CD4-positive, alpha-beta T cell (primary cell): Measurements from ENCODE around the gene NKX2-2. TPM values are rescaled to one million over a fixed set of nuclear protein-coding genes. Genes with fewer than 3 reads are reported as not detected.

Experiments used
- ATAC-seq: fragments of 200-7000 bp; cut with Tn5 transposase; one replicate; pipeline ENCODE4 v1.10.0; 2022; ENCODE audit warnings: mild to moderate bottlenecking; ENCODE audit not compliant: poor library complexity
- CTCF ChIA-PET: fragments of 350-600 bp; sonication (Branson Sonifier 250); formaldehyde crosslinking; loops from one replicate; lab custom pipeline; 2021; ENCODE audit warnings: antibody characterized with exemption, inconsistent platforms; lab: Charles Lee
- POLR2A ChIA-PET: fragments of 350-600 bp; sonication (Branson Sonifier 250); formaldehyde crosslinking; loops from one replicate; lab custom pipeline; 2021; ENCODE audit warnings: antibody characterized with exemption, inconsistent platforms; lab: Charles Lee
- DNase-seq, 14 experiments: peaks; one replicate each; pipeline ENCODE4 v3.0.0-alpha.2; 2013 to 2020; ENCODE audit warnings: mixed read lengths in 2 of 14
- H3K27ac ChIP-seq, 2 donors: one replicate each; pipeline versions ENCODE4 v1.5.1 to v1.7.0; 2013; ENCODE audit warnings: low read length in 2 of 2, low read depth in 1 of 2, mild to moderate bottlenecking in 1 of 2
- H3K27me3 ChIP-seq, 2 experiments: 1 replicate in 1 of 2; 2 replicates in 1 of 2; pipeline versions ENCODE4 v1.6.1 to v1.7.0; 2013; ENCODE audit warnings: low read length in 2 of 2, control low read depth in 1 of 2, mild to moderate bottlenecking in 1 of 2, moderate library complexity in 1 of 2; ENCODE audit not compliant: insufficient read depth in 2 of 2, control insufficient read depth in 1 of 2
- H3K36me3 ChIP-seq: one replicate; pipeline ENCODE4 v1.6.1; 2013; ENCODE audit warnings: low read length, control low read depth; ENCODE audit not compliant: insufficient read depth
- H3K4me1 ChIP-seq: one replicate; pipeline ENCODE4 v1.6.1; 2013; ENCODE audit warnings: low read length, control low read depth; ENCODE audit not compliant: insufficient read depth
- H3K4me3 ChIP-seq: one replicate; pipeline ENCODE4 v1.5.1; 2013; ENCODE audit warnings: mild to moderate bottlenecking, low read length, moderate library complexity
- H3K9me3 ChIP-seq, 2 experiments: 1 replicate in 1 of 2; 2 replicates in 1 of 2; pipeline versions ENCODE4 v1.6.1 to v1.7.0; 2013; ENCODE audit warnings: low read length in 2 of 2, mild to moderate bottlenecking in 2 of 2, control low read depth in 1 of 2, moderate library complexity in 1 of 2; ENCODE audit not compliant: control insufficient read depth in 1 of 2, insufficient read depth in 1 of 2
- H3K27ac Mint-ChIP-seq: one replicate; pipeline ENCODE4 v1.8.0; 2020; ENCODE audit warnings: mixed read lengths
- H3K27me3 Mint-ChIP-seq: one replicate; pipeline ENCODE4 v1.8.0; 2021; ENCODE audit warnings: mixed read lengths
- H3K36me3 Mint-ChIP-seq: one replicate; pipeline ENCODE4 v1.8.0; 2021; ENCODE audit warnings: low read depth, mixed read lengths
- H3K4me1 Mint-ChIP-seq: one replicate; pipeline ENCODE4 v1.8.0; 2021; ENCODE audit warnings: low read depth, mixed read lengths
- H3K4me3 Mint-ChIP-seq: one replicate; pipeline ENCODE4 v1.8.0; 2020; ENCODE audit warnings: mild to moderate bottlenecking, mixed read lengths
- H3K9me3 Mint-ChIP-seq: one replicate; pipeline ENCODE4 v1.8.0; 2020; ENCODE audit warnings: mixed read lengths
- CTCF ChIP-seq: fragments of 200-600 bp; IDR thresholded peaks from one replicate; pipeline ENCODE4 v1.8.0; 2022; ENCODE audit warnings: antibody characterized with exemption, mild to moderate bottlenecking
- intact Hi-C, 2 experiments: fragments of 100-400 bp; cut with DNase I in 1 of 2; cut with micrococcal nuclease in 1 of 2; formaldehyde crosslinking; loops; one replicate each; pipeline versions ENCODE4 v1.15.1 to v1.9.0; 2023 to 2025; cut with DNase I, micrococcal nuclease
- total RNA-seq, 174 experiments: library from RNA in 2 of 174; stranded (reverse) in 2 of 174; gene quantifications; one replicate each; pipeline ENCODE4 v1.2.3 and lab custom pipeline; 2021 to 2026

The NKX2-2 gene
- total RNA-seq, 2 experiments from 2014 or later, result not detected

DNA sequence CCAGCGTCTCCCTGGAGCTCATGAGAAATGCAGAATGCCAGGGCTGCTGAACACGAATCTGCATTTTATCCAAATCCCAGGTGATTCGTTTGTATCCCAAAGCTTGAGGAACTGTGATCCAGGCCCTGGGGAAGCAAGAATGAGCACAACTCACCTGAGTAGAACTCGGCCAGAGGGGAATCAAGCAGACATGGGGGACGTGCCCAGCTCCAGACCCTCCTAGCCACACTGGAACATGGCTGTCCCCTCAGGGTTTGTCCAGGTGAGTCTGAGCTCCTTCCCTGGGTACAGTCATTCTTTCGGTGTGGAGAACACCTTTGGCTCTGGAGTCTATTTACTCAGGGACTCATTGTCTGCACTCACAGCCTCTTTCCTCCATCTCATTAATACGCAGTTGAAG, 13.3 kb downstream of the NKX2-2 start:
- TF ChIP-seq CTCF, result no peak
- CTCF ChIA-PET, result no interaction called here
- Histone ChIP-seq H3K27ac (no peak overlapping the region), H3K27me3 (peaks cover 26 to 37% of the 10 kb centered on the region in 2 experiments), H3K36me3 (no peaks in the 10 kb centered on the region), H3K9me3 (no peaks in the 10 kb centered on the region), H3K4me1 (peaks cover 7% of the 10 kb centered on the region), H3K4me3 (no peak overlapping the region)
- no peak overlapping the region for H3K4me3 Mint-ChIP-seq
- H3K27ac Mint-ChIP-seq, result no peak overlapping the region
- POLR2A ChIA-PET, result no interaction called here
- ATAC-seq (no peak), DNase-seq (no peak)
- H3K9me3 Mint-ChIP-seq, result no peaks in the 10 kb centered on the region
- intact Hi-C loops, result no loop called here
- H3K36me3 Mint-ChIP-seq, result no peaks in the 10 kb centered on the region
- peaks cover 7% of the 10 kb centered on the region for H3K4me1 Mint-ChIP-seq
- H3K27me3 Mint-ChIP-seq, result peaks cover 77% of the 10 kb centered on the region

DNA sequence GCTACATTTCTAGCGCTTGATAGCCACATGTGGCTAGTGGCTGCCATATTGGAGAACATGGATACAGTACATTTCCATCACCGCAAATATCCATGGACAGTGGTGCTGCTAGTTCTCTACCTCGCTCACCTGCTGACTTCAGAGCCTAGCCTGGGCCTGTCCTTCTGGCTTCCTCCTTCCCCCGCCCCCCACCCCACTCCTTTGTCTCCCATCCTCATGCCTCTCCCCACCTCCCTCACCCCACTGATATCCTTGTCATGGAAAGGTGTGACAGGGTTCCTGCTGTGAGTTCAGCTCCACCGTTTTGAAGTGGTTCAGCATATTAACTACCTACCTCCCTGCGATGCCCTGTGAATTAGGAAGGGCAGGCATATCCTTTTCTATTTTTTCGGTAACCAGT, 14.2 kb downstream of the NKX2-2 start:
- TF ChIP-seq CTCF, result no peak
- intact Hi-C loops, result no loop called here
- Histone ChIP-seq H3K4me1 (no peaks in the 10 kb centered on the region), H3K4me3 (no peak overlapping the region), H3K36me3 (no peaks in the 10 kb centered on the region), H3K27ac (no peak overlapping the region), H3K9me3 (no peaks in the 10 kb centered on the region), H3K27me3 (peaks cover 16 to 31% of the 10 kb centered on the region in 2 experiments)
- DNase-seq (no peak), ATAC-seq (no peak)
- Mint-ChIP-seq H3K27me3 (peaks cover 75% of the 10 kb centered on the region), H3K36me3 (no peaks in the 10 kb centered on the region), H3K4me1 (peaks cover under 1% of the 10 kb centered on the region), H3K4me3 (no peak overlapping the region), H3K9me3 (no peaks in the 10 kb centered on the region), H3K27ac (no peak overlapping the region)
- CTCF ChIA-PET, result no interaction called here
- POLR2A ChIA-PET, result no interaction called here

DNA sequence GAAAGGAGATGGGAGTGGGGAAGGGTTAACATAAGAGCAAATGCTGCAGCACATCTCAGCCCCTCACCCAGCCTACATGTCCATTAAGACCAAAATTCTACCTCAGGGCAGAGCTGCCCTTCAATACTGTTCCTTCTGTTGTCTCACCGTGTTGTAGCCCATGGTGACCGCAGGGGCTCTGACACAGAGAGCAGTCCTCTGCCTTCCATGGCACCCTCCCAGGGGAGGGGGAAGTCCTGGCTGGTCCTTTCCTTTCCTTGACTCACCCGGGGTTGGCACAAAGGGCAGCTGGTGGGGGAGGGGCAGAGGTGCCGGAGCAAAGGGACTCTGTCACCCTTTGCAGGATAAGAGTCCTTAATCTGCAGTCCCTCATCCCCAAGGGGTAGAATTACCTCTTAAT, 15.2 kb downstream of the NKX2-2 start:
- intact Hi-C loops, result no loop called here
- H3K4me1 ChIP-seq, result no peaks in the 10 kb centered on the region
- ChIA-PET CTCF (no interaction called here), POLR2A (no interaction called here)
- DNase-seq, result no peak
- no peaks in the 10 kb centered on the region for H3K4me1 Mint-ChIP-seq
- H3K27me3 ChIP-seq, result peaks cover 10 to 24% of the 10 kb centered on the region in 2 experiments
- no peak overlapping the region for H3K4me3 Mint-ChIP-seq
- TF ChIP-seq CTCF, result no peak
- H3K27ac ChIP-seq, result no peak overlapping the region
- no peaks in the 10 kb centered on the region for H3K36me3 Mint-ChIP-seq
- ATAC-seq, result no peak
- no peaks in the 10 kb centered on the region for H3K9me3 Mint-ChIP-seq
- H3K4me3 ChIP-seq, result no peak overlapping the region
- no peak overlapping the region for H3K27ac Mint-ChIP-seq
- no peaks in the 10 kb centered on the region for H3K36me3 ChIP-seq
- H3K27me3 Mint-ChIP-seq, result peaks cover 66% of the 10 kb centered on the region
- H3K9me3 ChIP-seq, result no peaks in the 10 kb centered on the region
